ENCODE data around the gene MAGI3.
"Not testable (repeated sequence)": the region's sequence is repeated elsewhere in the genome, so short reads cannot be mapped to it uniquely, and the experiment has no call there.

MAGI3 gene

DNA sequence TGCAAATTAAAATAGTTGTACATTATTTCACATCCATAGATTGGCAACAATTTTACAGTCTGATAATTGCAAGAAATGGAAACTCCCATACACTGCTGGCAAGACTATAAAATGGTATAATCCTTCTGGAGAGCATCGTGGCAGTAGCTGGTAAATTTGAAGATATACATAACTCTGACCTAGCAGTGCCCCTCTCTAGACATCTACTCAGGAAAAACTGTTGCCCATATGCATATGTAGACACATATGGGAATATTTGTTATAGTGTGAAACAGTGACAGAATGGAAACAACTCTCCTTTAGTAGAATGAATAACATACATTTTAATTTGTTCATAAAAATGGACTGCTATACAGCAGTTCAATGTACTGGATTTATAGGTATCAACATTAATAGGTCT is 191.8 kb downstream of the MAGI3 start:
- DNase-seq: no peak

- no peak for DNase-seq
These were observed 197.2 kb downstream of the MAGI3 start for GRCh38 chr1:113587475-113587874.

GRCh38 chr1:113592230-113592629 is 201.9 kb downstream of the MAGI3 start:
- no peak for DNase-seq

GRCh38 chr1:113593550-113594297 is 203.4 kb downstream of the MAGI3 start:
- DNase-seq: no peak

DNA sequence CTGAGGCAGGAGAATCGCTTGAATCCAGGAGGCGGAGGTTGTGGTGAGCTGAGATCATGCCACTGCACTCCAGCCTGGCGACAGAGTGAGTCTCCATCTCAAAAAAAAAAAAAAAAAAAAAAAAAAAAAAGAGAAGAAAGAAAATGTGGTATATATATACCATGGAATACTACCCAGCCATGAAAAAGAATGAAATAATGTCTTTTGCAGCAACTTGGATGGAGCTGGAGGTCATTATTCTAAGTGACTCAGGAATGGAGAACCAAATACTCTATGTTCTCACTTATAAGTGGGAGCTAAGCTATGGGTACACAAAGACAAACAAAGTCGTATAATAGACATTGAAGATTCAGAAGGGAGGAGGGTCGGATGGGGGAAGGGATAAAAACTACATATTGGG is 214.2 kb downstream of the MAGI3 start:
- not testable (repeated sequence) for DNase-seq

DNA sequence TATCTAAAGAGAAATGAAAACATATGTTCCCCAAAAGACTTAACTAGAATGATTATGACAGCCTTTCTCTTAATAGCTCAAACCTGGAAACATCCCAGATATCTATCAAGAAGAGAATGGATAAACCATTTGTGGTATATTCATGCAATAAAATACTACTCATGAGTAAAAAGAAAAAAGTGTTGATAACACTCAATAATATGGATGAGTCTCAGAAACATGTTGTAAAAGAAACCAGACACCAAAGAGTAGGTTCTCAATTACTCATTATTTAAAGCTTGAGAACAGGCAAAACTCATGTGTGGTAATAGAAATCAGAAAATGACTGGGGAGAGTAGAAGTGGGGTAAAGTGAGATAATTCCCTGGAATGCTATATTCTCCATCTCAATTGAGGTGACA is 214.8 kb downstream of the MAGI3 start:
- no peak for DNase-seq

DNA sequence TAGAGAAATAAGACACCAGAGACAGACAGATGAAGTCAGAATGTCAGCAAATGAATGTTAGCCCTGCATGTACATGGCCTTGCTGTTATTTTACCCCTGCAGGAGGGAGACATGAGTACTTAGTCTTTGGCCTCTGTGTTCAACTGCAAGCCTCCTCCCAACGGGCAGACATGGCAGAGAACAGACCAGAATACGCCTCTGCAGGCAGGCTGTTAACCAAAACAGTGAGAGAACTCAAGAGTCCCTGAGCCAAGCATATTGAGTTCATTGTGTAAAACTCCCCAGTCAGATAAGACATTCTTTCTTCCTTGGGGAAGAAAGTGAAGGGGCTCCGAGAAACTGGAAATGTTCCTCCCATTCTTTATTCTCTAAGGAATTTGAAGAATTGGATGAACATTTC is 218.1 kb downstream of the MAGI3 start:
- DNase-seq: no peak

DNA sequence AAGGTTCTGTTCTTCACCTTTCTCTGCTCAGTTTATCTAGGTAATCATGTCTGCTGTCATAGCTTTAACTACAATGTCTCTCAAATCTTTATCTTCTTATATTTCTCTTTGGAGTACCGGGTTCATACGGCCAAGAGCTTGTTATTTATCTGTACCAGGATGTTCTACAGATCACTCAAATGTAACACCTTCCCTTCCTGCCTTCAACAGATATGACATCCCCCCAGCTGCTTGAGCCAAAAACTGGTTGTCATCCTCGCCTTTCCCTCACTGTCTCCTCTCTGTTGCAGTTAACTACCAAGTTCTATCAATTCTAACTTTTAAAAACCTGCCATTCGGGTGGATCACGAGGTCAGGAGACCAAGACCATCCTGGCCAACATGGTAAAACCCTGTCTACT is 220.1 kb downstream of the MAGI3 start:
- no peak for DNase-seq

DNA sequence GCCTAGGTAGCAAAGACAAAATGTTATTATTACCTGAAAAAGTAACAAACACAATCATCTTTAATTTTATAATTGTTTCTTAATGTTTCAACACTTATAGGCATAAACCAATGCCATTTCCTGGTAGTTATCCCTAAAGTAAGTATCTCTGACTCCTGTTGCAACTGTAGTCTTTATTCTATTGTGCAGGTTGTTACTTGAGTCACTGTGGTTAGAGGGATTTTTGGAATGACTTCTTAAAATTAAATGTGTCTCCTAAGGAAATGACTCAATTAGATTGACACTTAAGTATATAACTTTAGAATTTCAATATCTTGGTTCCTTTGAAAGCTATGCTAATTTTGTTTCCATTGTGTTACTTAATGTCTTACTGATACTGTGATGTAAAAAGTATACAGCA is 225.1 kb downstream of the MAGI3 start:
- DNase-seq: no peak

- no peak for DNase-seq
These were observed 225.8 kb downstream of the MAGI3 start for GRCh38 chr1:113616156-113616555.

DNA sequence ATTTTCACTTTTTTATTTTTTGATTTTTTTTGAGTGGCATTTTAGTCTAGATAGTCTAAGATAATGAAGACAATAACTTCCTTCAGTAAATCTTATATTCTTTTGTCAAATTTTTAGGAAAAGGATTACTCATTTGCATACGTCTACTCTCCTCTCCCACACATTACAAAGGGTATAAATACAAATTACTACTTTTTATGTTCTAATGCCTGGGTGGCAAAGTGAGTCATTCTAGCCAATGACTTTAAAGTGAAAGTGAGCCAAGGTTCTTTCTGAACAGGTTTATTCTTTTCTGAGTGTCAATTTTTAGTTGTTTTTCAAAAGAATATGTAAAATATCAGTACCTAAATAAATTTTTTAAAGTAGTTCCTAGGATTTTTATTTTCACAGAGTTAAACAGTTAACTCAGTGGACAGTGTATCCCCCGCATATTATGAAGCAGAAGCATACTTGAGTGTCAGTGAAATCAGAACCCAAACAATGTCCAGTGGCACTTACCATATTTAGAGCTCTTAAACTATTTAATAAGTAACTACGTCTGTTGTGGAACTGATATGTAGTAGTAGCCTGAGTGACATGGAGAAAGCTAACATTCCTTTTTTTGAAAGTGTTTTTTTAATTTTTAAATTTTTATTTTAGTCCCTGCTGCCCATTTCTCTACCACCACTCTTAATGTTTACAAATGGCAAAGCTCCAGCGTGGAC is 227.3 kb downstream of the MAGI3 start:
- peak; percentile 26 for DNase-seq

DNA sequence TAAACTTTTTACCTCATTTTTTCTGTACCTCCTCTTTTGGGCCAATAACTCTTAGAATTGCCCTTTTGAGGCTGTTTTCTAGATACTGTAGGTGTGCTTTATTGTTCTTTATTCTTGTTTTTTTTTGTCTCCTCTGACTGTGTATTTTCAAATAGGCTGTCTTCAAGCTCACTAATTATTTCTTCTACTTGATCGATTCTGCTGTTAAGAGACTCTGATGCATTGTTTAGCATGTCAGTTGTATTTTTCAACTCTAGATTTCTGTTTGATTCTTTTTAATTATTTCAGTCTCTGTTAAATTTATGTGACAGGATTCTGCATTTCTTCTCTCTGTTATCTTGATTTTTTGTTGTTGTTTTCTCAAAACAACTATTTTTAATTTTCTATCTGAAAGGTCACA is 238.7 kb downstream of the MAGI3 start:
- no peak for DNase-seq

DNA sequence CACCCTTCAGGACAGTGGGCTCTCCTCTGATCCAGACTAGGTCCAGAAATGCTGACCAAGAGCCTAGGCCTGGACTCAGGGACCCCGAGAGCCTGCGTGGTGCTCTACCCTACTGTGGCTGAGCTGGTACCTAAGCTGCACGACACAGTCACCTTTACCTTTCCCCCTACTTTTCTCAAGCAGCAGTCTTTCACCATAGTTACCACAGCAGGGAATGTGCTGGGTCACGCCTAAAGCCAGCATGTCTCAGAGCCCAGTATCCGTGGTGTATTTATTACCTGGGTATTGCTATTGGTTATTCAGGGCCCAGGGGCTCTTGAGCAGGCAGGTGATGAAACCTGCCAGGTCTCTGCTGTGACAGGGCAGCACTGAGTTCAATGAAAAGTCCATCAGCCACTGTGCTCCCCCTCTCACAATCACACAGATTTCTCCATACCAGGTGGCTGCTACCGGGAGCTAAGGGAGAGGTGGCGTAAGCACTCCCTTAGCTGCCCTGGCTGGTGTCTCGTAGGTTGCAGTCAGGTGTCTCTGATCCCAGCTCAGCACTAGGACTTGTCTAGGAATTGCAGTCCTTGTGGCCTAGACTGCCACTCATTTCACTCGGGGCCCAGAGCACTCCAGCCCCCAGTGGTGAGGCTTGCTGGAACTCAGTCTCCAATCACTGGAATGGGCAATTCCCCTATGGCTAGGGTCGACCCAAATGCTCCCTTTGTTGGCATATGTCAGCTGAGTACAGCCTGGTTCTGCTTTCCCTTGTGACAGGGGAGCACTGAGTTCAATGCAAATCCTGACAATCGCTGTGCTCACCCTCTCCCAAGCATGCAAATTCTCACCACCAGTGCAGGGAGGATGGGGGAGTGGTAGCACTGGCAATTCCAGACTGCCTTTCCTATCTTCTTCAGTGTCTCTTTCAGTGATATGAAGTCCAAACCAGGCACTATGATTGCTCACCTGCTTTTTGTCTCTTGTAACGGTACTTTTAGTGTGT is 240.3 kb downstream of the MAGI3 start:
- DNase-seq: no peak

- no peak for DNase-seq
These were observed 251.1 kb downstream of the MAGI3 start for GRCh38 chr1:113641396-113641795.

DNA sequence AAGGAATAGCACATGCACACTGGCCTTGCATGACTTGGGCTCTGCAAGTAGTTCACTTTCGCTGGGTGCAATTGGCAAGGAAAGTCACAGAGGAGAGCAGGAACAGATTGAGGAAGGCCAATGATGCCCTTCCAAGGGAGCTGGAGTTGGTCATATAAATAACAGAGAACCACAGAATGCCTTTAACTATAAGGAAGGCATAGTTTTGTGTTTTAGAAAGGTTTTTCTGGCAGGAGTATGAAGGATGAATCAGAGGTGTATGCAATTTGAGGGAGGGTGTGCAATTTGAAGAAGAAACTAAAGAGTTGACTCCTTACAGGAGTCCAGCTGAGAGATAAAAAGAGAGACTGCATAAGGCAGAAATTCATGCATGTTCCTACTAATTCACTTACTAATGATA is 256.8 kb downstream of the MAGI3 start:
- no peak for DNase-seq

DNA sequence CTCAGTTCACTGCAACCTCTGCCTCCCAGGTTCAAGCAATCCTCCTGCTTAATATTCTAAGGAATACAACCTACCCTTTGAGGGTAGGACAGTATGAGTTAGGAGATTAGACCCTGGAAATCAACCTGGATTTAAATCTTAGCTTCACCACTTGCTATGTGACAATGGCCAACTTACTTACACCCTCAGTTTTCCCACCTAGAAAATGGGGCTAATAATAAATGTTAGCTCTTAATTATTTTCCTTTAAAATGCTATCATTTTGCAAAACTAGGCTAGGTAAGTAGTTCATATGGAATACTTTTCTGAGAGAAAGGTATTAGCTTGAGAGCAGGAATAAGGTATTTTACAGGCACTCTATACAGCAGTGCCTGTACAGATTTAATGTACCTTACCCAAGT is 258.2 kb downstream of the MAGI3 start:
- DNase-seq: no peak

DNA sequence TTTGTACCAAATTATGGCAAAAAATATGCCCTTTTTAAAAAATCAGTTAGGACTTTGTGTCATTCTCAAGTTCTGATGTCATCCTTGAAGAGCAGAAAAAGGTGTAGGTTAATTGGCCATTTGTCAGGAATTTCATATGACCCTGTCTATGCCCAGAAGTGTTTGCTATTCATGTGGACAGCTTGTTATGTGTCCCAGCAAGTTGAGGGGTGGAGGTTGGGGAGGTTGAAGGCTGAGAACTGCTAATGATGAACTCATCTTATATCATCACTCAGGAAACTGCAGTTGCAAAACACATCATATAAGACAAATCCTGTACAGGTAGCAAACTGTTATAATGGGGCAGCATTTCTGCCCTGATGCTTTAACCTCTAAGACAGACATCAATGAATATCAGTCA is 262.5 kb downstream of the MAGI3 start:
- DNase-seq: no peak

GRCh38 chr1:113653741-113654140 is 263.4 kb downstream of the MAGI3 start:
- DNase-seq: no peak

- DNase-seq: no peak
These were observed 264.6 kb downstream of the MAGI3 start for GRCh38 chr1:113654883-113655282.

DNA sequence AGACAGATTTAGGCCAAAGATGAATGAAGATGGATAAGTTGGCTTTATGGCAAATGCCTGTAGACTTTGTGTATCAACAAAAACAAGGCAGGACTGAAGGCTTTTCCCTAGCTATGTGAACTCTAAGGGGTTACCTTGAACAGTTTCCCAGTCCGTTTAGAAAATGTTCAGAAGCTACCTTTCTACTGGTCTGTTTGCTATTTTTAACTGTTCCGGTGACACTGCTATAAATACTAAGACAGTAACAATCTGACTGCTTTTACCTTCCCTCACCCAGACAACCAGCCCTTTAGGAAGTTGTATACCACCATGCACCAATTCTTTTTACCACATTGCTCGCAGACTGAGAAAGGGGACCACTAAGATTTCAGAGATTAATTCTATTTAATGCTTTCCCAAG is 266.8 kb downstream of the MAGI3 start:
- no peak for DNase-seq

- DNase-seq: no peak
These were observed 267.3 kb downstream of the MAGI3 start for GRCh38 chr1:113657556-113658063.

DNA sequence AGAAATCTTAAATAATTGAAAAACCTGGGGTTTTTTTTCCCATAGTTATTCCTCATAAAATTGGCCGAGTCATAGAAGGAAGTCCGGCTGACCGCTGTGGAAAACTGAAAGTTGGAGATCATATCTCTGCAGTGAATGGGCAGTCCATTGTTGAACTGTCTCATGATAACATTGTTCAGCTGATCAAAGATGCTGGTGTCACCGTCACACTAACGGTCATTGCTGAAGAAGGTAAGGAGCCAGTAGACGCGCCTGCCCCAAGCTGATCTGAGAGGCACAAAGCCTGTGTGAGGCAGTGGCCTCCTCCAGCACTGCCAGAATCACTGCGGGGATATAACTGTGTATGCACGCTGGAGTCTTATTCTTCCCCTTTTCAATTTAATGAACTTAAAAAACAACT is 268.7 kb downstream of the MAGI3 start:
- no peak for DNase-seq

GRCh38 chr1:113659556-113659955 is 269.2 kb downstream of the MAGI3 start:
- DNase-seq: no peak

All from kidney glomerular epithelial cell (primary cell).